ENCODE results near the gene CAPN1.

DNA sequence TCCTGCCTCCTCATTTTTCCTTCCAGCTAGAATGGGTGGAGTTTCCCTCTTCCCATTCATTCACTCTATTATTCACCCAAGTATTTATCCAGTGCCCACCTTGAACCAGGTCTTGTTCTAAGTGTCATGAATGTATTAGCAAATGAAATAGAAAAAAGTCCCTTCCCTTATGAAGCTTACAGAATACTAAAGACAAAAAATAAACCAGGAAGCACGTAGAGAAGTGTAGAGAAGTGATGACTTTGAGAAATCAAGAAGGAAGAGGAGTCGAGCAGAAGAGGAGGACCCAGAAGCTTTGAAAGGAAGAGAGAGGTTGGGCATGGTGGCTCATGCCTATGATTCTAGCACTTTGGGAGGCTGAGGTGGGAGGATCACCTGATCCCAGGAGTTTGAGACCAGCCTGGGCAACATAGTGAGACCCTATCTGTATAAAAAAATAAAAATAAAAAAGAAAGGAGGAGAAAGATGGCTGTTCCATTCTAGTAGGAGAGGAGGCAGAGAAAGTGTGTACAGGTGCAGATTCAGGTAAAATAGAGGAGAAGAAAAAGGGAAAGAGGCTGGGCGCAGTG, 30.3 kb upstream of the CAPN1 start:
- no peak for TF ChIP-seq POLR2A (IDR thresholded peaks at IDR 0.05)
- TF ChIP-seq, protein P1, sequence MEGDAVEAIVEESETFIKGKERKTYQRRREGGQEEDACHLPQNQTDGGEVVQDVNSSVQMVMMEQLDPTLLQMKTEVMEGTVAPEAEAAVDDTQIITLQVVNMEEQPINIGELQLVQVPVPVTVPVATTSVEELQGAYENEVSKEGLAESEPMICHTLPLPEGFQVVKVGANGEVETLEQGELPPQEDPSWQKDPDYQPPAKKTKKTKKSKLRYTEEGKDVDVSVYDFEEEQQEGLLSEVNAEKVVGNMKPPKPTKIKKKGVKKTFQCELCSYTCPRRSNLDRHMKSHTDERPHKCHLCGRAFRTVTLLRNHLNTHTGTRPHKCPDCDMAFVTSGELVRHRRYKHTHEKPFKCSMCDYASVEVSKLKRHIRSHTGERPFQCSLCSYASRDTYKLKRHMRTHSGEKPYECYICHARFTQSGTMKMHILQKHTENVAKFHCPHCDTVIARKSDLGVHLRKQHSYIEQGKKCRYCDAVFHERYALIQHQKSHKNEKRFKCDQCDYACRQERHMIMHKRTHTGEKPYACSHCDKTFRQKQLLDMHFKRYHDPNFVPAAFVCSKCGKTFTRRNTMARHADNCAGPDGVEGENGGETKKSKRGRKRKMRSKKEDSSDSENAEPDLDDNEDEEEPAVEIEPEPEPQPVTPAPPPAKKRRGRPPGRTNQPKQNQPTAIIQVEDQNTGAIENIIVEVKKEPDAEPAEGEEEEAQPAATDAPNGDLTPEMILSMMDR (IDR thresholded peaks at IDR 0.05 in 8 of 11, conservative IDR thresholded peaks at IDR 0.05 in 3 of 11), result no peak
- TF ChIP-seq POLR2AphosphoS5 (IDR thresholded peaks at IDR 0.05), result no peak
